HCT116 (cell line): ENCODE results near the gene OSTF1. TPM values are rescaled to one million over a fixed set of nuclear protein-coding genes. Genes with fewer than 3 reads are reported as not detected.

Experiments
- ATAC-seq: fragments of 200-7000 bp; cut with Tn5 transposase; 2 replicates; pipeline ENCODE4 v1.9.1; 2020; ENCODE audit warnings: mild to moderate bottlenecking, moderate library complexity
- BruUV-seq: library from RNA; stranded (reverse); fragments of 400-500 nt; replicated peaks from 2 replicates; lab custom pipeline; 2021; lab: Mats Ljungman, UMichigan
- CTCF ChIA-PET: fragments of 300-600 bp; sonication (Branson Sonifier 250); formaldehyde crosslinking; loops from one replicate; lab custom pipeline; 2021; ENCODE audit warnings: antibody characterized with exemption; lab: Charles Lee
- POLR2A ChIA-PET: fragments of 300-600, 350-600 bp; sonication (Branson Sonifier 250); formaldehyde crosslinking; loops from one replicate; lab custom pipeline; 2021; ENCODE audit warnings: antibody characterized with exemption; lab: Charles Lee
- RAD21 ChIA-PET, 2 experiments: fragments of 300-600 bp; sonication (Branson Sonifier 250); formaldehyde crosslinking; loops; one replicate each; lab custom pipeline; 2023; ENCODE audit warnings: low total read pairs in 2 of 2; ENCODE audit not compliant: uncharacterized antibody in 2 of 2, unreplicated experiment in 2 of 2, low non-redundant PET in 1 of 2; lab: Charles Lee
- DNase-seq: peaks from one replicate; pipeline ENCODE4 v3.0.0-alpha.2; 2010; ENCODE audit warnings: low read depth, low spot score
- H2AFZ ChIP-seq: fragments of 200-600 bp; shearing (Covaris generic), sonication (generic); 2 replicates; pipeline ENCODE4 v1.6.1; 2017; ENCODE audit warnings: low read depth, mixed run types, mixed read lengths, antibody characterized with exemption, low read length; ENCODE audit not compliant: poor library complexity, severe bottlenecking
- H3K27ac ChIP-seq: 2 replicates; pipeline ENCODE4 v1.5.1; 2012; ENCODE audit warnings: low read depth, low read length
- H3K27me3 ChIP-seq: fragments of 200-600 bp; sonication (generic); 2 replicates; pipeline ENCODE4 v1.6.1; 2016; ENCODE audit warnings: mixed run types, low read length, mixed read lengths; ENCODE audit not compliant: insufficient read depth
- H3K36me3 ChIP-seq, 2 experiments: fragments of 200-500 bp in 1 of 2; fragments of 200-600 bp in 1 of 2; sonication (Bioruptor generic) in 1 of 2; sonication (generic) in 1 of 2; 2 replicates each; pipeline versions ENCODE4 v1.5.1 to v1.6.1; 2014 to 2016; ENCODE audit warnings: low read length in 2 of 2, inconsistent platforms in 1 of 2, mixed read lengths in 1 of 2, mixed run types in 1 of 2; ENCODE audit not compliant: insufficient read depth in 2 of 2, control insufficient read depth in 1 of 2
- H3K4me1 ChIP-seq, 2 experiments: fragments of 200-600 bp in 1 of 2; sonication (generic) in 1 of 2; 2 replicates each; pipeline versions ENCODE4 v1.5.1 to v1.6.1; 2012 to 2017; ENCODE audit warnings: low read length in 2 of 2, inconsistent platforms in 1 of 2, mild to moderate bottlenecking in 1 of 2, mixed read lengths in 1 of 2, mixed run types in 1 of 2, moderate library complexity in 1 of 2; ENCODE audit not compliant: insufficient read depth in 2 of 2, control insufficient read depth in 1 of 2
- H3K4me2 ChIP-seq: fragments of 200-600 bp; sonication (generic); 2 replicates; pipeline ENCODE4 v1.6.1; 2017; ENCODE audit warnings: mixed run types, low read length, mixed read lengths
- H3K4me3 ChIP-seq, 2 experiments: fragments of 200-600 bp in 1 of 2; sonication (generic) in 1 of 2; replicated peaks in 1 of 2; 2 replicates each; pipeline ENCODE4 v1.5.1; 2011 to 2016; ENCODE audit warnings: low read length in 2 of 2, control low read depth in 1 of 2, low read depth in 1 of 2, mild to moderate bottlenecking in 1 of 2, mixed read lengths in 1 of 2, mixed run types in 1 of 2
- H3K79me2 ChIP-seq: fragments of 200-600 bp; sonication (generic); 2 replicates; pipeline ENCODE4 v1.6.1; 2017; ENCODE audit warnings: mild to moderate bottlenecking, mixed run types, low read length, moderate library complexity, mixed read lengths; ENCODE audit not compliant: insufficient read depth
- H3K9ac ChIP-seq: fragments of 200-600 bp; sonication (generic); 2 replicates; pipeline ENCODE4 v1.6.1; 2016; ENCODE audit warnings: low read length, mixed read lengths
- H3K9me2 ChIP-seq: fragments of 200-600 bp; sonication (generic), shearing (Covaris generic); 2 replicates; pipeline ENCODE4 v1.6.1; 2017; ENCODE audit warnings: mixed run types, mild to moderate bottlenecking, moderate library complexity; ENCODE audit not compliant: insufficient read depth
- H3K9me3 ChIP-seq, 2 experiments: fragments of 200-500 bp in 1 of 2; fragments of 200-600 bp in 1 of 2; sonication (Bioruptor generic) in 1 of 2; sonication (generic) in 1 of 2; 2 replicates each; pipeline ENCODE4 v1.6.1; 2014 to 2017; ENCODE audit warnings: low read length in 2 of 2, mixed read lengths in 2 of 2, inconsistent platforms in 1 of 2, low read depth in 1 of 2, mild to moderate bottlenecking in 1 of 2, mixed run types in 1 of 2, moderate library complexity in 1 of 2; ENCODE audit not compliant: control insufficient read depth in 1 of 2, insufficient read depth in 1 of 2
- H4K20me1 ChIP-seq: fragments of 200-600 bp; sonication (generic), shearing (Covaris generic); 2 replicates; pipeline ENCODE4 v1.6.1; 2017; ENCODE audit warnings: mixed run types, mild to moderate bottlenecking, moderate library complexity; ENCODE audit not compliant: insufficient read depth
- CBX3 ChIP-seq: IDR thresholded peaks from 2 replicates; pipeline ENCODE4 v1.6.1; 2012; ENCODE audit warnings: low read depth
- EGR1 ChIP-seq: IDR thresholded peaks from 2 replicates; pipeline ENCODE4 v1.6.1; 2012; ENCODE audit warnings: low read depth
- EZH2 ChIP-seq: fragments of 200-600 bp; sonication (generic); IDR thresholded peaks from 2 replicates; pipeline ENCODE4 v1.6.1; 2017; ENCODE audit warnings: antibody characterized with exemption, mixed run types
- EZH2phosphoT487 ChIP-seq: fragments of 200-600 bp; IDR thresholded peaks from 2 replicates; pipeline ENCODE4 v1.6.1; 2018; ENCODE audit warnings: antibody characterized with exemption, borderline replicate concordance
- JUND ChIP-seq: IDR thresholded peaks from 2 replicates; pipeline ENCODE4 v1.6.1; 2012
- POLR2A ChIP-seq: IDR thresholded peaks from 2 replicates; pipeline ENCODE4 v1.7.0; 2011; ENCODE audit warnings: borderline replicate concordance; ENCODE audit not compliant: insufficient read depth, insufficient read length; ENCODE audit errors: extremely low read depth
- POLR2AphosphoS5 ChIP-seq: IDR thresholded peaks from 2 replicates; pipeline ENCODE4 v1.6.1; 2011; ENCODE audit warnings: mild to moderate bottlenecking, low read depth, low read length, moderate library complexity
- RAD21 ChIP-seq: IDR thresholded peaks from 2 replicates; pipeline ENCODE4 v1.6.1; 2012; ENCODE audit warnings: low read depth, mild to moderate bottlenecking
- SIN3A ChIP-seq: IDR thresholded peaks from 2 replicates; pipeline ENCODE4 v1.6.1; 2012; ENCODE audit warnings: low read depth
- SP1 ChIP-seq: IDR thresholded peaks from 2 replicates; pipeline ENCODE4 v1.6.1; 2012; ENCODE audit warnings: low read depth
- TCF7L2 ChIP-seq: IDR thresholded peaks from 2 replicates; pipeline ENCODE4 v1.7.0; 2011; ENCODE audit warnings: borderline replicate concordance, inconsistent platforms; ENCODE audit not compliant: insufficient read depth, insufficient read length; ENCODE audit errors: extremely low read depth
- YY1 ChIP-seq: IDR thresholded peaks from 2 replicates; pipeline ENCODE4 v1.6.1; 2011; ENCODE audit warnings: low read length, low read depth, moderate library complexity, mild to moderate bottlenecking; ENCODE audit not compliant: insufficient replicate concordance; ENCODE audit errors: extremely low read depth
- ZFX ChIP-seq: fragments of 450-650 bp; IDR thresholded peaks from 2 replicates; pipeline ENCODE4 v1.6.1; 2017
- ZNF274 ChIP-seq: fragments of 200-500 bp; sonication (Bioruptor generic); IDR thresholded peaks from 2 replicates; pipeline ENCODE4 v1.6.1; 2014; ENCODE audit warnings: mild to moderate bottlenecking, low read depth, low read length, inconsistent platforms
- intact Hi-C: fragments of 100-400 bp; cut with micrococcal nuclease; formaldehyde crosslinking; loops from 2 replicates; pipeline ENCODE4 v1.10.0; 2022
- total RNA-seq: library from RNA; stranded (reverse); gene quantifications from one replicate; pipeline ENCODE4 v1.2.1, GENCODE V29; 2021; ENCODE audit not compliant: unreplicated experiment
- TF ChIP-seq, protein P1 (sequence below): IDR thresholded peaks from 2 replicates; pipeline ENCODE4 v1.6.1; 2012
- TF ChIP-seq, protein P2 (sequence below): IDR thresholded peaks from 2 replicates; pipeline ENCODE4 v1.6.1; 2012; ENCODE audit warnings: low read depth
- TF ChIP-seq, protein P3 (sequence below): IDR thresholded peaks from 2 replicates; pipeline ENCODE4 v1.6.1; 2011; ENCODE audit warnings: mild to moderate bottlenecking, low read length, moderate library complexity; ENCODE audit not compliant: insufficient replicate concordance; ENCODE audit errors: extremely low read depth
- TF ChIP-seq, protein P4 (sequence below): IDR thresholded peaks from 2 replicates; pipeline ENCODE4 v1.6.1; 2012

OSTF1 gene
- total RNA-seq, 1 experiment from 2014 or later, result 20.7 TPM

DNA sequence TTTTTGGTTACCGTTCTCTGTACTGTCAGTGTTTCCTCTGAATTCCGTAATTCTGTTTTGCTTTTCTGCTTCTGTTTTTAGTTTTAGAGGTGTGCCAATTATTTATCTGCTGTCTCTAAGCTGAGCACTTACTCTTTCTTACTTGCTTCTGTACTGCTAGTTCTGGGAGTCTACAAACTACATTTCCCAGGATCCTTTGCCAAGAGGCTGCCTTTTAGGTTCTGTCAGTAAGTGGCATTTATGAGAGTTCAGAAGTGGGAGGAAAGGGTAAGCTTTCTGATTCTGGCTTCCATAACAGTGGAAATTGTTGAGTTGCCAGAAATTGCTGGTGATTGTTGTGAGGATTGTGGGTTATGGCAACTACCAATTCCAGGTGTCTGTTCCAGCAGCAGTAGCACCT, 102.4 kb downstream of the OSTF1 start:
- POLR2A ChIA-PET, result no interaction called here
- CTCF ChIA-PET, result no interaction called here

More for the DNA sequence above, 102.4 kb downstream of the OSTF1 start:
- DNase-seq, result no peak
- no TSS peak for BruUV-seq
- no peaks in the 10 kb centered on the region for H3K79me2 ChIP-seq
- peaks cover 0 to 4% of the 10 kb centered on the region in 2 experiments; a peak in 2 of 4 replicates for H3K4me1 ChIP-seq
- H3K9ac ChIP-seq, result no peak overlapping the region
- no peak for TF ChIP-seq SIN3A
- TF ChIP-seq, protein P1, sequence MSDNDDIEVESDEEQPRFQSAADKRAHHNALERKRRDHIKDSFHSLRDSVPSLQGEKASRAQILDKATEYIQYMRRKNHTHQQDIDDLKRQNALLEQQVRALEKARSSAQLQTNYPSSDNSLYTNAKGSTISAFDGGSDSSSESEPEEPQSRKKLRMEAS, result no peak
- TF ChIP-seq ZFX, result no peak
- TF ChIP-seq EGR1, result no peak
- TF ChIP-seq, protein P2, sequence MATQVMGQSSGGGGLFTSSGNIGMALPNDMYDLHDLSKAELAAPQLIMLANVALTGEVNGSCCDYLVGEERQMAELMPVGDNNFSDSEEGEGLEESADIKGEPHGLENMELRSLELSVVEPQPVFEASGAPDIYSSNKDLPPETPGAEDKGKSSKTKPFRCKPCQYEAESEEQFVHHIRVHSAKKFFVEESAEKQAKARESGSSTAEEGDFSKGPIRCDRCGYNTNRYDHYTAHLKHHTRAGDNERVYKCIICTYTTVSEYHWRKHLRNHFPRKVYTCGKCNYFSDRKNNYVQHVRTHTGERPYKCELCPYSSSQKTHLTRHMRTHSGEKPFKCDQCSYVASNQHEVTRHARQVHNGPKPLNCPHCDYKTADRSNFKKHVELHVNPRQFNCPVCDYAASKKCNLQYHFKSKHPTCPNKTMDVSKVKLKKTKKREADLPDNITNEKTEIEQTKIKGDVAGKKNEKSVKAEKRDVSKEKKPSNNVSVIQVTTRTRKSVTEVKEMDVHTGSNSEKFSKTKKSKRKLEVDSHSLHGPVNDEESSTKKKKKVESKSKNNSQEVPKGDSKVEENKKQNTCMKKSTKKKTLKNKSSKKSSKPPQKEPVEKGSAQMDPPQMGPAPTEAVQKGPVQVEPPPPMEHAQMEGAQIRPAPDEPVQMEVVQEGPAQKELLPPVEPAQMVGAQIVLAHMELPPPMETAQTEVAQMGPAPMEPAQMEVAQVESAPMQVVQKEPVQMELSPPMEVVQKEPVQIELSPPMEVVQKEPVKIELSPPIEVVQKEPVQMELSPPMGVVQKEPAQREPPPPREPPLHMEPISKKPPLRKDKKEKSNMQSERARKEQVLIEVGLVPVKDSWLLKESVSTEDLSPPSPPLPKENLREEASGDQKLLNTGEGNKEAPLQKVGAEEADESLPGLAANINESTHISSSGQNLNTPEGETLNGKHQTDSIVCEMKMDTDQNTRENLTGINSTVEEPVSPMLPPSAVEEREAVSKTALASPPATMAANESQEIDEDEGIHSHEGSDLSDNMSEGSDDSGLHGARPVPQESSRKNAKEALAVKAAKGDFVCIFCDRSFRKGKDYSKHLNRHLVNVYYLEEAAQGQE, result no peak
- TF ChIP-seq, protein P3, sequence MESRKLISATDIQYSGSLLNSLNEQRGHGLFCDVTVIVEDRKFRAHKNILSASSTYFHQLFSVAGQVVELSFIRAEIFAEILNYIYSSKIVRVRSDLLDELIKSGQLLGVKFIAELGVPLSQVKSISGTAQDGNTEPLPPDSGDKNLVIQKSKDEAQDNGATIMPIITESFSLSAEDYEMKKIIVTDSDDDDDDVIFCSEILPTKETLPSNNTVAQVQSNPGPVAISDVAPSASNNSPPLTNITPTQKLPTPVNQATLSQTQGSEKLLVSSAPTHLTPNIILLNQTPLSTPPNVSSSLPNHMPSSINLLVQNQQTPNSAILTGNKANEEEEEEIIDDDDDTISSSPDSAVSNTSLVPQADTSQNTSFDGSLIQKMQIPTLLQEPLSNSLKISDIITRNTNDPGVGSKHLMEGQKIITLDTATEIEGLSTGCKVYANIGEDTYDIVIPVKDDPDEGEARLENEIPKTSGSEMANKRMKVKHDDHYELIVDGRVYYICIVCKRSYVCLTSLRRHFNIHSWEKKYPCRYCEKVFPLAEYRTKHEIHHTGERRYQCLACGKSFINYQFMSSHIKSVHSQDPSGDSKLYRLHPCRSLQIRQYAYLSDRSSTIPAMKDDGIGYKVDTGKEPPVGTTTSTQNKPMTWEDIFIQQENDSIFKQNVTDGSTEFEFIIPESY, result no peak
- TF ChIP-seq POLR2AphosphoS5, result no peak
- TF ChIP-seq EZH2, result no peak
- TF ChIP-seq POLR2A, result no peak
- TF ChIP-seq RAD21, result no peak
- TF ChIP-seq CBX3, result no peak
- TF ChIP-seq JUND, result no peak
- no peak for TF ChIP-seq SP1
- TF ChIP-seq EZH2phosphoT487, result no peak
- no peak for TF ChIP-seq ZNF274
- no peak for TF ChIP-seq TCF7L2
- TF ChIP-seq, protein P4, sequence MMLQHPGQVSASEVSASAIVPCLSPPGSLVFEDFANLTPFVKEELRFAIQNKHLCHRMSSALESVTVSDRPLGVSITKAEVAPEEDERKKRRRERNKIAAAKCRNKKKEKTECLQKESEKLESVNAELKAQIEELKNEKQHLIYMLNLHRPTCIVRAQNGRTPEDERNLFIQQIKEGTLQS, result no peak
- TF ChIP-seq YY1, result no peak
- no peak for ATAC-seq
- H3K27ac ChIP-seq, result no peak overlapping the region
- H3K9me2 ChIP-seq, result no peaks in the 10 kb centered on the region
- intact Hi-C loops, result no loop called here
- H3K36me3 ChIP-seq, result no peaks in the 10 kb centered on the region
- no peaks in the 10 kb centered on the region for H4K20me1 ChIP-seq
- no peak overlapping the region for H2AFZ ChIP-seq
- H3K4me3 ChIP-seq, result no peak overlapping the region
- no peaks in the 10 kb centered on the region for H3K9me3 ChIP-seq
- peaks cover 7% of the 10 kb centered on the region; the same call in 1 of the 2 replicates for H3K27me3 ChIP-seq
- no peak overlapping the region for H3K4me2 ChIP-seq
- RAD21 ChIA-PET, result no interaction called here
